Fibroblast of peridontal ligament (primary cell): Measurements from ENCODE around the gene RXFP3.

Experiments used
- DNase-seq: peaks from one replicate; pipeline ENCODE4 v3.0.0-alpha.2; 2010; ENCODE audit errors: extremely low read depth

Gene RXFP3

DNA sequence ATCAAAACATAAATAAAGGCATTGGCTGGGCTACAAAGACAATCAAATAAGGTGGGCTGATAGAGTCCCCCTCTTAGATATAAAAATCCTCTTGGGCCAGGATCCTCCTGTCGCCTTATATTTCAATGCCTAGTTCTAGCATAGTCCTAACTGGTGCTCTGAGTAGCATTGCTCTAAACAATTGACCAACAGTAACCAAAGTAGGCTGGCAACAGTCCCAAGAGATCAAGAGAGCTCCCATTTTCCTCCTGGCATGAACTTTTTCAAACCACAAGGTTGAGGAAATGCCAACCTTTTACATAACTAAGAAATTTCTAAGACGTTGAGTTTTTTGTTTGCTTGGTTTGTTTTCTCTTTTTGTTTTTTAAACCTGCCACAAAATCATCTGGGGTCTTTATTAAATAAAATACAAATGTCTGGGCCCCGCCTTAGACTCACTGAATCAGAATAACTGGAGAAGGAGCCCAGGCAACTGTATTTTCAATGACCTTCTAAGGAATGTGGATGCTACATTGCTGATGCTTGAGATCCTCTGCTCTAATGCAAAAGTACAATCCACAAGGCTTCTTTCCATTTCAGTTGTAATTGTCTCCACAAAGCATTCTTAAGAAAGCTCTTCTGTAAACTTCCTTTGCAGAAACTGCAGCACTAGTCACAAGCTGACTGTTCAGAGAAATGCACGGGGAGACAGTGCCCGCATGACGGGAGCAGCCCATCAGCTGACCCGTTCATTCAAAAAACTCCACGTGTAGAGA, 45.4 kb downstream of the RXFP3 start:
- DNase-seq = peak; percentile 88

DNA sequence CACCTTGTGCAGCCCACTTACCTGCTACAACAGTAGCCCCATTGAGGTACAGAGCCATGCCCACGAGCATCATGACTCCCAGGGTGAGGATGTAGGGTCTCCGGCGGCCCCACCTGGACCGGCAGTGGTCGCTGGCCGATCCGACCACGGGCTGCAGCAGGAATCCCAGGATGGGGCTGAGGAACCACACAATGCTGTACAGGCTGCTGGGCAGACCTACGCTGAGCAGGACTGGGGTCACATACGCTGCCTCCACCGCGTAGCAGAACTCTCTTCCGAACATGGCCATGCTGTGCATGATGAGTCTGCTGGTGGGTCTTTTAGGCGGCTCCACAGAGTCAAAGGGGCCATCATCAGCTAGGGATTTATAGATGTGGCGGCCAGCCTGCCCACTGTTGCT, 48.0 kb downstream of the RXFP3 start:
- no peak for DNase-seq

DNA sequence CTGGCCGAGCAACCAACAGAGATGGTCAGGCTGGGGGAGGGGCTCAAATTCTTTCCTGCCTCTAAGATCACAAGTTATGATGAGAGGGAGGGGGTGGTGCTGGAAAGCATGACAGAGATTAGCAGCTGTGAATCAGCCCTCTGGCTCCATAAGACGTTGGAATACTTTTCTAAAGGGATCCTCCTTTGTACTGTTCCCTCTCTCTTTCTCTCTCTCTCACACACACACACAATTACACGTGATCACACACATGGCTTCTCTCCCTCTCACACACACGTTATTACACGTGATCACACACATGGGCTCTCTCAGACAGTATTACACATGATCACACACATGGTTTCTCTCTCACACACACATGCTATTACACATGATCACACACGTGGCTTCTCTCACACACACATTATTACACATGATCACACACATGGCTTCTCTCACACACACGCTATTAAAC, 48.5 kb downstream of the RXFP3 start, which contains the start of gene SLC45A2:
Gene SLC45A2 (minus strand): TSS at position 23 of the 454 bp plus-strand sequence. CDS start 110 bp downstream, outside the sequence.
- DNase-seq = peak; percentile 17

DNA sequence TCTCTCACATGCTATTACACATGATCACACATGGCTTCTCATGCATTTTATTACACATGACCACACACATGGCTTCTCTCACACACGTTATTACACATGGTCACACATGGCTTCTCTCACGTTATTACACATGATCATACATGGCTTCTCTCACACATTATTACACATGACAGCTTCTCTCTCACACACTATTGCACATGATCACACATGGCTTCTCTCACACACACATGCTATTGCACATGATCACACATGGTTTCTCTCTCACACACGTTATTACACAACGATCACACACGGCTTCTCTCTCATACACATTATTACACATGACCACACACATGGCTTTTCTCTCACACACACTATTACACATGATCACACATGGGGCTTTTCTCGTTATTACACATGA, 49.3 kb downstream of the RXFP3 start:
- DNase-seq = no peak
